ENCODE measurements around the gene FAR1.
"Not testable (repeated sequence)": the region's sequence is repeated elsewhere in the genome, so short reads cannot be mapped to it uniquely, and the experiment has no call there.

Gene FAR1, protein sequence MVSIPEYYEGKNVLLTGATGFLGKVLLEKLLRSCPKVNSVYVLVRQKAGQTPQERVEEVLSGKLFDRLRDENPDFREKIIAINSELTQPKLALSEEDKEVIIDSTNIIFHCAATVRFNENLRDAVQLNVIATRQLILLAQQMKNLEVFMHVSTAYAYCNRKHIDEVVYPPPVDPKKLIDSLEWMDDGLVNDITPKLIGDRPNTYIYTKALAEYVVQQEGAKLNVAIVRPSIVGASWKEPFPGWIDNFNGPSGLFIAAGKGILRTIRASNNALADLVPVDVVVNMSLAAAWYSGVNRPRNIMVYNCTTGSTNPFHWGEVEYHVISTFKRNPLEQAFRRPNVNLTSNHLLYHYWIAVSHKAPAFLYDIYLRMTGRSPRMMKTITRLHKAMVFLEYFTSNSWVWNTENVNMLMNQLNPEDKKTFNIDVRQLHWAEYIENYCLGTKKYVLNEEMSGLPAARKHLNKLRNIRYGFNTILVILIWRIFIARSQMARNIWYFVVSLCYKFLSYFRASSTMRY

DNA sequence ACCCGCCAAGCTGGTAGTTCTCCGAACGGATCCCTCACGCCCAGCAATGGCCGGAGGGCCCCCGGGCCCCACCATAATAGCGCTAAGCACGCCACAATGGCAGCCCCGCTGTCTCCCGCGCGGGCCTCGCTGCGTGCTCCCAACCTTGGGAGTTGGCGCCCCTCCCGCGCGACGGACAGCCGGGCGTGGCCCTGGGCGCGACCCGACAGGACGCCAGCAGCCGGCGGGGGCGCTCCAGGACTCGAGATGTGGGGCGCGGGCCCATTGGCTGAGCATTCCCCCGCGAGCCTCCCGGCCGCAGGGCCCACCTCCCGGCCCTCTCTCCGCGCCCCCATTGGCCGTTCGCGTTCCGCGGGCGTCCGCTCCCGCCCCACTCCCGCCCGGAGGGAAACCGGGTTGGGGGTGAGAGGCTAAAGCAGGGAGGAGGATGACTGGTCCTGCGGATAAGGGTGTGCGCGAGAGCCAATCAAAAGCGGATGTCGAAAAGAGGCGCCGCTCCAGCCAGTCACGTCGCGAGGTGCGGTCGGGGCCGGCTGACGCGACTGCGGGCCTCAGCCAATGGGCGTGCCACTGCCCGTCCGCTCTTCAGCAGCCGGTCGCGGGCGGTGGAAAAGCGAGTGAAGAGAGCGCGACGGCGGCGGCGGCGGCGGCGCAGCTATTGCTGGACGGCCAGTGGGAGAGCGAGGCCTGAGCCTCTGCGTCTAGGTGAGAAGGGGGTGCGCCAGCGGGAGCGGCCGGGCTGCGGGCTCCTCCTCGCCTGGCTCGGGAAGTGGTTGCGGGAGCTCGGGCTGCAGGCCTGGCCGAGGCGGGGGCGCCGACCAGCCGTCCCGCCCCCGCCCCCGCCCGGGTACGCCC is at the start of gene FAR1:
FAR1 (plus strand) TSS at position 567 of the 855 bp plus-strand sequence. CDS start 26,098 bp downstream, outside the sequence.
- DNase-seq, result peak; percentile 97

DNA sequence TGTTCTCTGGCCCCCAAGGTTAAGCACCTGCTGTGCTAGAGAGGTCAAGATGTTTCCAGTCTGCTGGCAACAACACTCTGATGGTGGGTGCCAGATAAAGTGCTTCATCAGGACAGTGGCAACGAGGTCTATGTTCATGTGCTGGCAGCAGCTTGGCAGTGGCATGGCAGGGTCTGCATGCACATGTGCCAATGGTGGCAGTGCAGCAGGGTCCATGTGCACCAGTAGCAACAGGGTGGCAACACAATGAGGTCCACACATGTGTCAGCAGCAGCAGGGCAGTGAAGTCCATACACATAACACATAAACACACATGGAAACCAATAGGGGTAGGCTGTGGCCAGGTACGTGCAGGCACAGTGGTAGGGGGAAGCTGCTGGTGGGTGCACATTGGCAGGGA is 48.4 kb upstream of the FAR1 start:
- DNase-seq, result no peak

DNA sequence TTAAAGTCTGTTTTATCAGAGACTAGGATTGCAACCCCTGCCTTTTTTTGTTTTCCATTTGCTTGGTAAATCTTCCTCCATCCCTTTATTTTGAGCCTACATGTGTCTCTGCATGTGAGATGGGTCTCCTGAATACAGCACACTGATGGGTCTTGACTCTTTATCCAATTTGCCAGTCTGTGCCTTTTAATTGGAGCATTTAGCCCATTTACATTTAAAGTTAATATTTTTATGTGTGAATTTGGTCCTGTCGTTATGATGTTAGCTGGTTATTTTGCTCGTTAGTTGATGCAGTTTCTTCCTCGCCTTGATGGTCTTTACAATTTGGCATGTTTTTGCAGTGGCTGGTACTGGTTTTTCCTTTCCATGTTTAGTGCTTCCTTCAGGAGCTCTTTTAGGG is 41.6 kb upstream of the FAR1 start:
- not testable (repeated sequence) for DNase-seq

DNA sequence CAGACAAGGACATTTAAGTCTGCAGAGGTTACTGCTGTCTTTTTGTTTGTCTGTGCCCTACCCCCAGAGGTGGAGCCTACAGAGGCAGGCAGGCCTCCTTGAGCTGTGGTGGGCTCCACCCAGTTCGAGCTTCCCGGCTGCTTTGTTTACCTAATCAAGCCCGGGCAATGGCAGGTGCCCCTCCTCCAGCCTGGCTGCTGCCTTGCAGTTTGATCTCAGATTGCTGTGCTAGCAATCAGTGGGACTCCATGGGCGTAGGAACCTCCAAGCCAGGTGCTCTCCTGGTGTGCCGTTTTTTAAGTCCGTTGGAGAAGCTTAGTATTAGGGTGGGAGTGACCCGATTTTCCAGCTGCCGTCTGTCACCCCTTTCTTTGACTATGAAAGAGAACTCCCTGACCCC is 39.8 kb upstream of the FAR1 start:
- not testable (repeated sequence) for DNase-seq

DNA sequence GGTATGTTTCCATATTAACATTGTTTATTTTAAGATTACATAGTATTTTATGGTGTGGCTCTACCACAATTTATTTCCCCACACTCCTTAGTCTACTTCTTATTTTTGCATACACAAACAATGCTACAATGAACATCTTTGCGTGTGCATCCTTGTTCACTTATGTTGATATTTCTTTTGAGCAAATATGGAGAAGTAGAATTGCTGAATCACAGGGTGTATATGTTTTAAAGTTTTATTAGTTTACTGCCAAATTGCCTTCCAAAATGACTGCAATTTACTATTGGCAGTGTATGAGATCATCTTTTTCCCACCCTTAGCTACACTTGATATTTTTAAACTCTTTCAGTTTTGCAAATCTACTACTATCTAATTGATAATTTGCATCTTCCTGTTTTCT is 38.7 kb upstream of the FAR1 start:
- DNase-seq, result no peak

DNA sequence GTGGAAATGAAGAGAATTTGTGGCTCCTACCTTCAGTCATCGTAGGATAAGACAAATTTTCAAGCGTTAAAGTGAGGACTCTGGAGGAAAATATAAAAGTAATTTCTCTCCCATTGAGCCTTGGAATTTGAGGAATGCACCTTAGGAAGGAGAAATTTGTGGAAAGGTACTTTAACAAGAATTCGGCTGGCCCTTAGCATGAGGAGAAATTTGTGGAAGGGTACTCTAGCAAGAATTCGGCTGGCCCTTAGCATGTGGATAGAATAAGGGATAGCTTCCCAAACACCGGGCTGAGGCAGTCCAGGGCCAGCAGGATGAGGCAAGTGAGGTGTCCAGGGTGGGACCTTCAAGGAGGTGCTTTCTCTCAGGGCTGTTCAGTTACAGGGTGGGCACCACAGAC is 33.2 kb upstream of the FAR1 start:
- no peak for DNase-seq

DNA sequence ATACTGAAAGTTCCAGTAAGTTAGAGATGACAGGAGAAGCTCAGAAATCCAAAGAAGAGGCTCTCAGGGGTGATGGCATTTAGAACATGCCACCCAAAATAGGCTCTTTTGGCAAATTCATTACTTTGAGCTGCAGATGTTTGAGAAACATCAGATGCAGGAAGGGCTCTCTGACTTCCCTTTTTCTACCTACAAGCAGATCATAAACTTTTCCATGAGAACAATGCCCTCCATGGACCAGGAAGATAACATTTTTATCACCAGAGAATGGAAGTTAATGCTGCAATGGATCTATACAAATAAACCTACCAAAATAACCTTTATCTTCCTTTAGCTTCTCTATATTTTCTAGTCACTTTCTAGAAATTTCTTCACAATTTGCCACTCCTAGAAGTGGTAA is 32.7 kb upstream of the FAR1 start:
- no peak for DNase-seq

DNA sequence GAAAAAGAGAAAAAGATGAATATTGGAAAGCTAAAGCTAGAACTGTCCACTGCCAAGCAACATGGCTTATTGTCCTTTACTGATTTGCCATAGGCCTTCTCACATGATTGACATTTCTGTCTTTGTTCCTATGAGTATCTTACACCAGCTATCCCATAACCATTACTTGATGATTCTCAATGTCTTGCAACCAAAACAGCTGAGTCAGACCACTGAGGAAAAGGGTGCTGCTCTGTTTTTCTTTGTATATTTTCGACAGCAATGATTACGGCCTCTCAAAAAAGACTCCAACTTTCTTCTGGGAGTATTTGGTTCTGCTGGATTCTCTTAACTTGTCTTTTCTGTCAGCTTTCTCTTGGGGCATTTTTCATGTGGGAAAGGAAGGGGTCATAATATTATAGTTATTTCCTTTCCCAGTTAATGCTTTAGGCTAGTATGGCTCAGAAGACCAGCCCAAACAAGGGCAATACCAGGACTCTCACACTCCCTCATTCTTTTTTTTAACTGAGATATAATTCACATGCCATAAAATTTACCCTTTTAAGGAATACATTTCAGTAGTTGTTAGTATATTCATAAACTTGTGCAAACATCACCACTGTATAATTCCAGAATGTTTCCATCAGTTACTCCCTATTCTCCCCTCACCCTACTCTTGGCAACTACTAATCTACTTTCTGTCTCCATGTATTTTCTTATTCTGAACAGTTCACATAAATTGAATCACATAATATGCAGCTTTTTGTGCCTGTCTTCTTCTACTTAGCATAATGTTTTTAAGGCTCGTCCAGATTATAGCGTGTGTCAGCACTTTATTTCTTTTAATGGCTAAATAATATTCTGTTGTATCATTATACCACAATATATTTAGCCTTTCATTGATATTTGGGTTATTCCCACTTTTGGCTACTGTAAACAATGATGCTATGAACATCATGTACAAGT is 31.1 kb upstream of the FAR1 start:
- DNase-seq, result no peak

DNA sequence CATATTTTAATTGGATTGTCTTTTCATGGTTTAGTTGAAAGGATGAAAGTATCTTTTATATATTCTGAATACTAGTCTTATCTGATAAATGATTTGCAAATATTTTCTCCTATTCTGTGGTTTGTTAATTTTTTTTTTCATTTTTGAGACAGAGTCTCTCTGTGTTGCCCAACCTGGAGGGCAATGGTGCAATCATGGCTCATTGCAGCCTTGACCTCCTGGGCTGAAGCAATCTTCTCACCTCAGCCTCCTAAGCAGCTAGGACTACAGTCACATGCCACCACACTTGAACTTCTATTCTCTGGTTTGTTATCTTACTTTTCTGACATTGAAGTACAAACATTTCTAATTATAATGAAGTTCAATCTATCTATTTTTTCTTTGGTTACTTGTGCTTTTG is 30.0 kb upstream of the FAR1 start:
- DNase-seq, result no peak

DNA sequence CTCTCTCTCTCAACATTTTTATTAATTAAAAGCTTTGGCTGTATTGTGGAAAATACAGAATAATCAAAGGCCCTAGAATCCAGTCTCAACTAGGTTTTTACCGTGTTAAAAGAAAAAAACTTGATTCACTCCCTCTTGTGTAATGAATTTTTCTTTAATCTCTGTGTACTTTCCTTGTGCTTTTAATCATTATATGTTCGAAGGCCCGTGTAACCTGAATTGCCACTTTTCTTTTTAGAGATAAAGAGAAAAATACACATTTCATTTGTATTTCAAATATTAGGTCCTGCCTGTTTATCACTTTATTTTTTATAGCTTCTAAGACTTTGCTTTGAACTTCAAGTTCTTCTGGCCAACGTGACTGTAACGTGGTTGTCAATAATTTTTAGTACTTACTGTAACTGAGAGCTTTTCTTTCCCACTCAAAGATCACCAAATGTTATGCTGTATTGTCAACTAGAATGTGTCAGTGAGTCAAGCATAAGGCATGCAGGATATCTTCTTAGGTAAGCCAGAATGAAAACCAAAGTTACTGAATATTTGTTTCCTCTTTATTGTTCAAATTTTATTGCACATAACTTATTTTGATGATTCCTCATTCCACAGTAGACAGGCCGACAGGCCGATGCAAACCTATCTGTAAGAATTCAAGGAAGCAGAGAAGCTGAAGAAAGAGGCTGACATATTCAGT is 23.3 kb upstream of the FAR1 start:
- DNase-seq, result no peak

DNA sequence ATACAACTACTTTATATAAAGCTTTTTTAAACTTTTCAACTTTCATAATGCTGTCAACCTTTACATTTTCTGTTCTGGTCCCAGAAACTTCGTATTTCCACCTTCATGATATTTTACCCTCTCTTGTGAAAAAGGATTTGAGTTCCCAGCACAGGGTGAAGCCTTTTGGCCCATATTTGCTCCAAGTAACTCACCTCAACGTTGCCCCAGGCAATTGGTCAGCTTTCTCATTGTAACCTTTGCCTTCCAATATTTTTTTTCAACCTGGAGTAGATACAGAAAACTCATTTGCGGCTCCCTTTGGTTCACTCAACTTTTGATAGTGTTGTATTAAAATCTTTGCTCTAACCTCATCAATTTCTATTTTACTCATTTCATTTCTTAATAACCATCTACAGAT is 21.1 kb upstream of the FAR1 start:
- DNase-seq, result no peak

DNA sequence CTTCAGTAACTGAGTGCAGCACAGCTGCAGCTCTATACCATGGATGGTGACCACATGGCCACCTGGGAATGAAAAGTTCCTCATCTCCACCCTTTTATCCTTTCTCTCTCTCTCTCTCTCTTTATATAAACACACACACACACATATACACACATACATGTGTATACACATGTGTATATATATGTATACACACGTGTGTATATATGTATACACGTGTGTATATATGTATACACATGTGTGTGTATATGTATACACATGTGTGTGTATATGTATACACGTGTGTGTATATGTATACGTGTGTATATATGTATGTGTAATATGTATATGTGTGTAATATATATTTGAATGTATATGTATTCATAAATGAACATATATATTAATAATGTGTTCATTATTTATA is 18.8 kb upstream of the FAR1 start:
- DNase-seq, result no peak

DNA sequence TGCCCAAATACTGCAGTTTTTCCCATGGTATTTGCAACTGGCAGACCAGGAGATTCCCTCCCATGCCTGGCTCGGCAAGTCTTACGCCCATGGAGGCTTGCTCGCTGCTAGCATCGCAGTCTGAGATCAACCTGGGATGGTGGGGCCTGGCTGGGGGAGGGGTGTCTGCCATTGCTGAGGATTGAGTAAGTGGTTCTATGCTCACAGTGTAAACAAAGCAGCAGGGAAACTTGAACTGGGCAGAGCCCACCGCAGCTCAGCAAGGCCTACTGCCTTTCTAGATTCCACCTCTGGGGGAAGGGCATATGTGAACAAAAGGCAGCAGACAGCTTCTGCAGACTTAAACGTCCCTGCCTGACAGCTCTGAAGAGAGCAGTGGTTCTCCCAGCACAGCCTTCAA is 17.0 kb upstream of the FAR1 start:
- not testable (repeated sequence) for DNase-seq

DNA sequence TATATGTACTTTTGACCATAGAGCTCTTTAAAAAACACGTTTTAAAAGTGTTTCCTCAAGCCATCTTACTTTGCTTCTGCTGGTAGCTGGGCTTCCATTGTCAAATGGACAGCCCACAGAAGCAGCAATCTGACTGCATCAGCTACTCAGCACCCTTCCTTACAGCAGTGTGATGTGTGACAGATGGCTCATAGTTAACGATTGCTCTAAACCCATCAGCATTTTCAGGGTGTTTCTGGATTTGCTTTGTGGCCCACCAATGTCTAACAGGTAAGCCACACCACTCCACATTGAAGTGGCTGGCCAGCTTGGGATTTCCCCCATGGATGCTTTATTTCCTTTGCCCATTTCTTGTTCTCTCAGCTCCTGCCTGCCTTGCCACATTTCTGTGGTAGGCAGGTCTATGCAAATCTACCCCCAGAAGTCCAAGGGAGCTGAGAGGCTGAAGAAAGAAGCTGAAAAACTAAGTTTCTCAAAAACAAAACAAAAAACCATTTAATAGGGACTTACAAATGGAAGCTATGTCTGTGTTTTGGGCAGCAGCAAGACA is 7.3 kb upstream of the FAR1 start:
- no peak for DNase-seq

DNA sequence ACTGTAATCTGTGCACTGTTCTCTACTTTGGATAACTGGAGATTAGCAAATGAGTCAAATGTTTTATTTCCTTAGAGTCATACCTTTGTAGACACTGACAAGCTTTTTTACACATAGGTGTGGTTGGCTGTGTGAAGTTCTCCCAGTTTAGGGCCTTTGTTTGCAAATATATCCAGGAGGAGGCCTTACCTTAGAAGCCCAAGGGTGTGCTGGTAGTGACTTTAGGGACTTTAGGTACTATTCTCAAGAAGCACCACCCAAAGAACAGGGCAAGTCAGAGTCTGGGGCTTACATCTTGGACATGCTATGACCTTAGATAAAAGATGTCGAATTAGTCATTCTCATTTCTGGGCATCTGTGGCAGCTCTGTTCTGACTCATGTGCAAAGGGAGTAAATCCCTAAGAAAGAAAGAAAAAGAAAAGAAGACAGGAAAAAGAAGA is 4.8 kb upstream of the FAR1 start:
- DNase-seq, result no peak

DNA sequence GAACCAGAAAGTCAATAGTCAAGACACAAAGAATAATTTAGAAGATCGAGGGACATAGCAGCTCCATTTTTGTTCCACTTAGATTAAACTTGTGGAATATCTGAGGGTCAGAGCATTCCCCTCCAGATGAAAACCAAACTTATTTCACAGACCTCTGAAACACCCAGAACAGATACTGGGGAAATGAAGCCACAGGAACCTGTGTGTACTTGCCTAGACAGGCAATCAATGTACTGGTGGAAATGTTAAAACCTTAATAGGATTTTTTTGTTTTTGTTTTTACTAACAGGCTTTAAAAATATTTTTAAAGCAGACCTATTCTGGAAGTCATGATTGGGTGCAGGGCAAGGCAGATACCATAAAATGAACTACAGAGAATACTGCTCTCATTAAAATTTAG is 4.1 kb upstream of the FAR1 start:
- no peak for DNase-seq

DNA sequence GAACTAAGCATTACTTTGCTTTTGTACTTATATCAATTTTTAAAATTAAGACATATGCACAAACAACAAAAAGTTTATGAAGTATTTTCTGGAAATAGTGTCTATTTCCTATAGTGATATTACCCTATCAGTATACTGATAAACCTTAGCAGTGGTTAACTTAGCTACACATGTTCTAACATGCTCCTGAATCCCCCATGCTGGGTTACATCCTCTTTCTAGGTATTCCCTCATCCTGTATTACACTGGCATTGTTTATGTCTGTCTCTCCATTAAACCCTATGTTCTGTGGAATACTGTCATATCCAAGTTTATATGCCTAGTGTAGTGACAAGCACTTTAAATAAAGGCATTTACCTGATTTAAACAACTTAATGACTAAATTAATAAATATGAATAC is 1.8 kb upstream of the FAR1 start:
- DNase-seq, result no peak

DNA sequence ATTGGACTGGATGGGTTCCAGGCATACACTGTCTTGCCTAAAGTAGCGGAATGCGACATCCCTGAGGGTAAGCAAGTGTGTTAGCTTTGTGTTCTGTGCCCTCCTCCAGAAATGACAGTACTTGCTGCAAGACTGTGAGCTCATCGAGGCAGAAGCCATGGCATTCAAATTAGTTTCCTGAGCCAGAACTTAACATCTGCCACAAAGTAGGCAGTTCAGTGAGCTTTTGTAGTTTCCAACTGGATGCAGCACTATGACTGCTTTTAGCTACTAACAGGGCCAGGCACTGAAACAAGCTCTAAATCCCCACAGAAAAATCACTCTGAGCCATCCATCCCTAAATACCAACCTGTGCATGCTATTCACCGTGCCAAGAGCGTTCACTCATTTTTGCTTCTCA is 1.2 kb upstream of the FAR1 start:
- no peak for DNase-seq

DNA sequence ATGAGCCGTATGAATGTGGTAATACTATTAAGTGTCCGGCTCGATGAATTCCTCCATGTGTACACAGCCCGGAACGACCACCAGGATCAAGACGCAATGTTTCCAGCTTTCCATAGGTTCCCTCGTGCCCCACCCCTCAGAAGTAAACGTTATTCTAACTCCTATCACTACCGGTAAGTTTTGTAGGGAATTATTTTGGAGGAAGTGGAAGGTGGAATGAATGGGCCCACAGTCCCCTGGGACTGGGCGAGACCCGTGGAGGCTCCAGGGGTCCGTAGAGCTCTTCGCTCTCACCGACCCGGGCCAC is 720 bp upstream of the FAR1 start:
- no peak for DNase-seq

DNA sequence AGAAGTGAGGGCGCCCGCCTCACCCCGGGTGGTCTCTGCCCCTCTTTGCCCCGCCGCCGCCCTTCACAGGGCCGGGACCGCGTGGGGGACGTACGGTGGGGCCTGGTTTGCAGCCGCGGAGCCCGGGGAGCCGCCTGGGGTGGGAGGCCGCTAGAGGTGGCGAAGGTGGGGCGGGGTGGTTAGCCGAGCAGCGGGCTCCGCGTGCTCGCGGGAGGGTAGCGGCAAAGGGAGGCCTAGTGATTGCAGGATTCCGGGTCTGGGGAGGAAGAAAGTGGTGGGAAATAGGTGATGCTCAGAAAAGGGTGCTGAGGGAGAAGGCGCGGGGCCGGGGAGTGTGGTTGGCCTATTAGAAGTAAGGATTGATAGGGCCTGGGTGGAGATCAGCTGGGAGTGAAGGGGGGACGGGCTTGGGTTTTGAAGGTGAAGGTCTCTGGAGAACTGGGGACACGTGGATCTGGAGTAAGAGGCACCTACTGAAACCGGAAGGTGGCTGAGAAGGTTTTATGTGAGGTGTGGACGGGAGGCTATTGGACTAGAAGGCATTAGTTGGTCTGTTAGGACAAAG is 571 bp downstream of the FAR1 start:
- DNase-seq, result peak; percentile 50

All from CD4-positive, alpha-beta T cell treated with Interleukin-12 subunit alpha and Interleukin-12 subunit beta, for 1 hour (primary cell).